ENCODE measurements around the gene CMIP. TPM values are rescaled to one million over a fixed set of nuclear protein-coding genes. Genes with fewer than 3 reads are reported as not detected.

Gene CMIP
- polyA plus RNA-seq, 3 donors from 2014 or later, result 0.53 to 1.7 TPM; not detected in 1

GRCh38 chr16:81633147-81633619 lies 188.6 kb downstream of the CMIP start:
- Mint-ChIP-seq H3K9me3 (no peaks in the 10 kb centered on the region), H3K36me3 (no peaks in the 10 kb centered on the region), H3K27me3 (ENCODE audit: low read depth in 3 of 3) (peaks cover 6 to 14% (median 8%) of the 10 kb centered on the region in 3 donors), H3K27ac (peak overlapping the region; percentile 85 to 100 (median 92)), H3K4me3 (peak overlapping the region; percentile 50 to 77 (median 56)), H3K4me1 (peaks cover 63 to 83% of the 10 kb centered on the region in 2 donors)
- no peak for DNase-seq

- Mint-ChIP-seq H3K4me3 (no peak overlapping the region), H3K27ac (peak overlapping the region; percentile 85 to 100 (median 92)), H3K36me3 (no peaks in the 10 kb centered on the region), H3K4me1 (peaks cover 64 to 84% of the 10 kb centered on the region in 2 donors), H3K9me3 (no peaks in the 10 kb centered on the region), H3K27me3 (ENCODE audit: low read depth in 3 of 3) (peaks cover 6 to 14% (median 8%) of the 10 kb centered on the region in 3 donors)
- no peak for DNase-seq
Measured at GRCh38 chr16:81633680-81634379, 189.2 kb downstream of the CMIP start.

- no peak for DNase-seq
- Mint-ChIP-seq H3K4me1 (peaks cover 65 to 85% of the 10 kb centered on the region in 2 donors), H3K27ac (peak overlapping the region; percentile 85 to 100 (median 92)), H3K27me3 (ENCODE audit: low read depth in 3 of 3) (peaks cover 4 to 14% (median 7%) of the 10 kb centered on the region in 3 donors), H3K36me3 (no peaks in the 10 kb centered on the region), H3K4me3 (no peak overlapping the region), H3K9me3 (no peaks in the 10 kb centered on the region)
Measured at GRCh38 chr16:81634380-81635062, 189.9 kb downstream of the CMIP start.

GRCh38 chr16:81635063-81635937 lies 190.7 kb downstream of the CMIP start:
- Mint-ChIP-seq H3K4me1 (peaks cover 71 to 87% of the 10 kb centered on the region in 2 donors), H3K36me3 (no peaks in the 10 kb centered on the region), H3K27ac (peak overlapping the region in 5 of 6 donors; percentile 38 to 96 (median 86)), H3K27me3 (ENCODE audit: low read depth in 3 of 3) (peaks cover 4 to 11% (median 5%) of the 10 kb centered on the region in 3 donors), H3K9me3 (no peaks in the 10 kb centered on the region), H3K4me3 (peak overlapping the region in 1 of 5 donors; percentile 15)
- no peak for DNase-seq

GRCh38 chr16:81636298-81636993 lies 191.8 kb downstream of the CMIP start:
- DNase-seq, result no peak
- Mint-ChIP-seq H3K27ac (peak overlapping the region in 4 of 6 donors; percentile 40 to 90 (median 70)), H3K4me1 (peaks cover 79 to 91% of the 10 kb centered on the region in 2 donors), H3K9me3 (no peaks in the 10 kb centered on the region), H3K4me3 (peak overlapping the region in 3 of 5 donors; percentile 27 to 56 (median 40)), H3K27me3 (ENCODE audit: low read depth in 3 of 3) (peaks cover 2 to 11% (median 9%) of the 10 kb centered on the region in 3 donors), H3K36me3 (no peaks in the 10 kb centered on the region)

- peak overlapping the region in 3 of 6 donors; percentile 38 to 83 (median 65) for H3K27ac Mint-ChIP-seq
Measured at GRCh38 chr16:81637336-81638235, 193.0 kb downstream of the CMIP start.

GRCh38 chr16:81638286-81638945 lies 193.8 kb downstream of the CMIP start:
- Mint-ChIP-seq H3K27me3 (ENCODE audit: low read depth in 3 of 3) (peaks cover 2 to 8% (median 3%) of the 10 kb centered on the region in 3 donors), H3K4me1 (peaks cover 79 to 91% of the 10 kb centered on the region in 2 donors), H3K36me3 (no peaks in the 10 kb centered on the region), H3K27ac (peak overlapping the region in 3 of 6 donors; percentile 38 to 83 (median 65)), H3K4me3 (no peak overlapping the region), H3K9me3 (no peaks in the 10 kb centered on the region)
- DNase-seq, result no peak

More at GRCh38 chr16:81637336-81638235, 193.0 kb downstream of the CMIP start:
- Mint-ChIP-seq H3K27me3 (ENCODE audit: low read depth in 3 of 3) (peaks cover 4 to 12% (median 10%) of the 10 kb centered on the region in 3 donors), H3K36me3 (no peaks in the 10 kb centered on the region), H3K9me3 (no peaks in the 10 kb centered on the region), H3K4me1 (peaks cover 79 to 91% of the 10 kb centered on the region in 2 donors), H3K4me3 (no peak overlapping the region)
- DNase-seq, result no peak

- no peaks in the 10 kb centered on the region for H3K9me3 Mint-ChIP-seq
- peaks cover 2 to 8% (median 3%) of the 10 kb centered on the region in 3 donors for H3K27me3 Mint-ChIP-seq (ENCODE audit: low read depth in 3 of 3)
- peaks cover 75 to 91% of the 10 kb centered on the region in 2 donors for H3K4me1 Mint-ChIP-seq
- DNase-seq, result no peak
- no peaks in the 10 kb centered on the region for H3K36me3 Mint-ChIP-seq
- H3K4me3 Mint-ChIP-seq, result no peak overlapping the region
- H3K27ac Mint-ChIP-seq, result peak overlapping the region in 4 of 6 donors; percentile 30 to 54 (median 38)
Measured at GRCh38 chr16:81639348-81639747, 194.7 kb downstream of the CMIP start.

GRCh38 chr16:81639931-81640680 lies 195.5 kb downstream of the CMIP start:
- H3K4me1 Mint-ChIP-seq, result peaks cover 73 to 87% of the 10 kb centered on the region in 2 donors
- peaks cover 2 to 8% (median 3%) of the 10 kb centered on the region in 3 donors for H3K27me3 Mint-ChIP-seq (ENCODE audit: low read depth in 3 of 3)

GRCh38 chr16:81640681-81641070 lies 196.1 kb downstream of the CMIP start:
- H3K27me3 Mint-ChIP-seq (ENCODE audit: low read depth in 3 of 3), result peaks cover 2 to 8% (median 3%) of the 10 kb centered on the region in 3 donors
- H3K4me1 Mint-ChIP-seq, result peaks cover 68 to 83% of the 10 kb centered on the region in 2 donors
- peak overlapping the region; percentile 55 to 78 (median 76) for H3K27ac Mint-ChIP-seq
- no peaks in the 10 kb centered on the region for H3K36me3 Mint-ChIP-seq
- no peaks in the 10 kb centered on the region for H3K9me3 Mint-ChIP-seq
- peak; percentile 19 to 24 (median 22) for DNase-seq
- no peak overlapping the region for H3K4me3 Mint-ChIP-seq

More at GRCh38 chr16:81639931-81640680, 195.5 kb downstream of the CMIP start:
- no peak for DNase-seq
- Mint-ChIP-seq H3K9me3 (no peaks in the 10 kb centered on the region), H3K27ac (peak overlapping the region; percentile 30 to 77 (median 60)), H3K36me3 (no peaks in the 10 kb centered on the region), H3K4me3 (no peak overlapping the region)
